Pancreas (tissue), 10 donors: ENCODE results near the gene NLRP1. TPM values are rescaled to one million over a fixed set of nuclear protein-coding genes. Genes with fewer than 3 reads are reported as not detected.

Experiments used
- ATAC-seq, 4 donors: fragments of 200-7000 bp; cut with Tn5 transposase; one replicate each; pipeline versions ENCODE4 v1.8.0 to v1.9.1; 2020; ENCODE audit warnings: mild to moderate bottlenecking in 4 of 4, moderate library complexity in 4 of 4
- DNase-seq, 6 donors: peaks; one replicate each; pipeline ENCODE4 v3.0.0-alpha.2; 2020
- FAIRE-seq: peaks from 2 replicates; lab custom pipeline; 2012; peaks lifted over from hg19 to GRCh38; lab: Jason Lieb, UNC
- H3K27ac ChIP-seq, 4 donors: fragments of 200-600 bp; sonication (generic); 1 replicate in 3 of 4; 2 replicates in 1 of 4; pipeline versions ENCODE4 v1.5.0 to v1.8.0; 2020
- H3K27me3 ChIP-seq, 4 donors: fragments of 200-600 bp; one replicate each; pipeline ENCODE4 v1.8.0; 2021
- H3K36me3 ChIP-seq, 3 donors: fragments of 200-600 bp; sonication (generic) in 1 of 3; one replicate each; pipeline versions ENCODE4 v1.5.0 to v1.8.0; 2020 to 2021
- H3K4me1 ChIP-seq, 3 donors: fragments of 200-600 bp; one replicate each; pipeline ENCODE4 v1.8.0; 2021
- H3K4me3 ChIP-seq, 4 donors: fragments of 200-600 bp; sonication (generic) in 2 of 4; one replicate each; pipeline versions ENCODE4 v1.5.0 to v1.8.0; 2020 to 2021
- H3K9me3 ChIP-seq, 4 donors: fragments of 200-600 bp; one replicate each; pipeline ENCODE4 v1.8.0; 2021
- WGBS, 2 donors: extraction: QIAGEN DNeasy Blood & Tissue Kit; methylation state at CpG; one replicate each; pipeline ENCODE4 v1.1.7; 2013; 5-methylcytosine and 5-hydroxymethylcytosine counted together
- intact Hi-C, 3 donors: fragments of 100-400 bp; cut with DNase I; formaldehyde crosslinking; loops; one replicate each; pipeline versions ENCODE4 v1.11.1 to v1.14.2; 2022
- polyA plus RNA-seq, 2 donors: library from polyadenylated mRNA; stranded (reverse); fragments of 200-250 nt; gene quantifications; one replicate each; pipeline ENCODE4 v1.2.3, GENCODE V29; 2013
- total RNA-seq, 6 donors: library from RNA; stranded (reverse); fragmentation: NEBNext Ultra II Directional in 4 of 6; extraction: Animal tissue kit (Norgen Biotek cat#: 25700) in 4 of 6; gene quantifications; one replicate each; pipeline versions ENCODE4 v1.2.1 to v1.2.4, GENCODE V29; 2021 to 2023
- TF ChIP-seq, protein P1 (sequence below), 4 donors: fragments of 200-600 bp; sonication (generic) in 3 of 4; IDR thresholded peaks; one replicate each; pipeline versions ENCODE4 v1.5.0 to v1.8.0; 2021; ENCODE audit warnings: antibody characterized with exemption in 4 of 4
- donor health status: healthy with polysubstance abuse.
- donor health status: DM: no; HTN: no; CAD: no; lungs with moderate emphysema.
- donor health status: DM: no; HTN: no; CAD: no.
- donor health status: control.
- donor health status: control.
- donor health status: Bipolar disorder and iron deficiency.
- donor health status: DM: yes; HTN: yes; CAD: no.
- donor health status: DM: no; HTN: no; CAD: no.
- donor health status: DM: no; HTN: no; CAD: no.
- donor health status: DM: yes; HTN: yes; CAD: no.

NLRP1 gene
- total and polyA plus RNA-seq, 8 donors: 2.0 to 83.2 (median 11.1) TPM

DNA sequence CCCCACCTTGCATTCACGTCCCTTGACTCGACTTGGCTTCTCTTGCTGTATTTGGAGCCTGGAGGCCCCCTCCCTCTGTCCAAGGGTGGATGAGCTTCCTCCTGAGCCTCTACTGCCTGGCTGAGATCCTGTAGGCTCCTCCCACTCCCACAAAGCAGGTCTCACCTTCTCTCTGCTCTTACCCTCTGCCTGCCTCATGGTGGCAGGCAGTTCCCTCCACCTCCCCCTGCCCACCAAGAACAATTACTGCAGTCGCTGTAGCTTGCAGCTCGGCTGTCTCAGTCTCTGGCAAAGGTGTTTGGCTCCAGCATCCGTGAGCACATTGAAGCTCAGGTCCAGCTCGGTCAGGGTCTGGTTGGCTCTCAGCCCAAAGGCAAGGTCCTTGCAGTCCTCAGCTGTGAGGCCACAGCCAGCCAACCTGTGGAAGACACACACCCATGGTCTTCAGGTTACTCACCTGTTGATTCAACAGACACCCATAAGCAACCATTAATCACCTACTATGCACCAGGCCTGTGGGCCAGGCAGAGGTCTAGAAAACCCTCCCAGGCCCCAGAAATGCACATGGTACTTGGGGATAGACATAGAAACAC lies 42.6 kb downstream of the NLRP1 start:
- no peak for ATAC-seq
- H3K9me3 ChIP-seq: no peaks in the 10 kb centered on the region
- H3K4me1 ChIP-seq: no peaks in the 10 kb centered on the region
- DNase-seq: no peak
- intact Hi-C loops: no loop called here
- H3K27ac ChIP-seq: no peak overlapping the region
- FAIRE-seq: no peak
- TF ChIP-seq, protein P1, sequence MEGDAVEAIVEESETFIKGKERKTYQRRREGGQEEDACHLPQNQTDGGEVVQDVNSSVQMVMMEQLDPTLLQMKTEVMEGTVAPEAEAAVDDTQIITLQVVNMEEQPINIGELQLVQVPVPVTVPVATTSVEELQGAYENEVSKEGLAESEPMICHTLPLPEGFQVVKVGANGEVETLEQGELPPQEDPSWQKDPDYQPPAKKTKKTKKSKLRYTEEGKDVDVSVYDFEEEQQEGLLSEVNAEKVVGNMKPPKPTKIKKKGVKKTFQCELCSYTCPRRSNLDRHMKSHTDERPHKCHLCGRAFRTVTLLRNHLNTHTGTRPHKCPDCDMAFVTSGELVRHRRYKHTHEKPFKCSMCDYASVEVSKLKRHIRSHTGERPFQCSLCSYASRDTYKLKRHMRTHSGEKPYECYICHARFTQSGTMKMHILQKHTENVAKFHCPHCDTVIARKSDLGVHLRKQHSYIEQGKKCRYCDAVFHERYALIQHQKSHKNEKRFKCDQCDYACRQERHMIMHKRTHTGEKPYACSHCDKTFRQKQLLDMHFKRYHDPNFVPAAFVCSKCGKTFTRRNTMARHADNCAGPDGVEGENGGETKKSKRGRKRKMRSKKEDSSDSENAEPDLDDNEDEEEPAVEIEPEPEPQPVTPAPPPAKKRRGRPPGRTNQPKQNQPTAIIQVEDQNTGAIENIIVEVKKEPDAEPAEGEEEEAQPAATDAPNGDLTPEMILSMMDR (IDR thresholded peaks at IDR 0.05): no peak
- H3K4me3 ChIP-seq: no peak overlapping the region
- no peaks in the 10 kb centered on the region for H3K27me3 ChIP-seq
- no peaks in the 10 kb centered on the region for H3K36me3 ChIP-seq
- 24 to 30% methylated on average over 6 of the region's 6 CpGs for WGBS, 2 donors

DNA sequence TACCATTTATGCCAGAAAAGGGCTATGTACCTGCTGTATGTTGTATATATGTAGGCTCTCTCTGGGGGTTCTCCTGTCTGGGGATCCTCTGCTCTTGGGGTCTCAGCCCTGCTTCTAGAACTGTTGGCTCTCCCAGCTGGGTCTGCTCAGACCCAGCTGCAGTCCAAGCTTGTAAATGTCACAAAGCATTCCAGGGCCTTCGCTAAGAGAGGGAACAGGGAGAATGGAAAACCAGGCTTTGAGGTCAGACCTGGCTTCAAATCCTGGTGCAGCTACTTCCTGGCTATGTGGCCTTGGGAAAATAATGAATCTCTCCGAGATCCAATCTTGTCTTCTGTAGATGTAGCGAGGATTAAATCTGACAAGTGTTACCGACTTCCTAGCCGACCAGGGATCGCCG lies 44.0 kb downstream of the NLRP1 start:
- ATAC-seq (no peak), FAIRE-seq (no peak), DNase-seq (no peak)
- no peaks in the 10 kb centered on the region for H3K27me3 ChIP-seq
- TF ChIP-seq, protein P1 (IDR thresholded peaks at IDR 0.05): no peak
- intact Hi-C loops: no loop called here
- WGBS, 2 donors: 74 to 82% methylated on average over 7 of the region's 7 CpGs
- H3K36me3 ChIP-seq: no peaks in the 10 kb centered on the region
- H3K4me3 ChIP-seq: no peak overlapping the region
- no peak overlapping the region for H3K27ac ChIP-seq
- no peaks in the 10 kb centered on the region for H3K9me3 ChIP-seq
- H3K4me1 ChIP-seq: no peaks in the 10 kb centered on the region

DNA sequence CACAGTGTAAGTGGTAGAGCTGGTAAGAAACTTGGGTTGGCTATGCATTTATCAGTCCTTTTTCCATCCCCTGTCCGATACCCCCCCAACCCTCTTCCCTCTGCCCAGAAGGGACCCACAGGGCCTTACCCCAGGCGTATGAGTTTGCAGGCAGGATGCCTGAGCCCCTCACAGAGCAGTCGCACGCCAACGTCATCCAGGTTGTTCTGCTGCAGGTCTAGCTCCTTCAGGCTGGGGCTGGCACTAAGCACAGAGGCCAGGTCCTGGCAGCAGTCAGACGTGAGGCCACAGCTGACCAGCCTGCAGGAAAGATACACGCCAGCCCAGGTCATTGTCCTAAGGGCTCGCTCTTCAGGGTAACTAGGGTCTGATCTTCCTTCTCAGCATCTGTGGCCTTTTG lies 45.0 kb downstream of the NLRP1 start:
- no peak for FAIRE-seq
- TF ChIP-seq, protein P1 (IDR thresholded peaks at IDR 0.05): no peak
- intact Hi-C loops: no loop called here
- no peaks in the 10 kb centered on the region for H3K4me1 ChIP-seq
- H3K4me3 ChIP-seq: no peak overlapping the region
- no peaks in the 10 kb centered on the region for H3K27me3 ChIP-seq
- no peaks in the 10 kb centered on the region for H3K9me3 ChIP-seq
- no peak for DNase-seq
- H3K36me3 ChIP-seq: no peaks in the 10 kb centered on the region
- no peak for ATAC-seq
- no peak overlapping the region for H3K27ac ChIP-seq
- 76 to 85% methylated on average over 8 of the region's 8 CpGs for WGBS, 2 donors

DNA sequence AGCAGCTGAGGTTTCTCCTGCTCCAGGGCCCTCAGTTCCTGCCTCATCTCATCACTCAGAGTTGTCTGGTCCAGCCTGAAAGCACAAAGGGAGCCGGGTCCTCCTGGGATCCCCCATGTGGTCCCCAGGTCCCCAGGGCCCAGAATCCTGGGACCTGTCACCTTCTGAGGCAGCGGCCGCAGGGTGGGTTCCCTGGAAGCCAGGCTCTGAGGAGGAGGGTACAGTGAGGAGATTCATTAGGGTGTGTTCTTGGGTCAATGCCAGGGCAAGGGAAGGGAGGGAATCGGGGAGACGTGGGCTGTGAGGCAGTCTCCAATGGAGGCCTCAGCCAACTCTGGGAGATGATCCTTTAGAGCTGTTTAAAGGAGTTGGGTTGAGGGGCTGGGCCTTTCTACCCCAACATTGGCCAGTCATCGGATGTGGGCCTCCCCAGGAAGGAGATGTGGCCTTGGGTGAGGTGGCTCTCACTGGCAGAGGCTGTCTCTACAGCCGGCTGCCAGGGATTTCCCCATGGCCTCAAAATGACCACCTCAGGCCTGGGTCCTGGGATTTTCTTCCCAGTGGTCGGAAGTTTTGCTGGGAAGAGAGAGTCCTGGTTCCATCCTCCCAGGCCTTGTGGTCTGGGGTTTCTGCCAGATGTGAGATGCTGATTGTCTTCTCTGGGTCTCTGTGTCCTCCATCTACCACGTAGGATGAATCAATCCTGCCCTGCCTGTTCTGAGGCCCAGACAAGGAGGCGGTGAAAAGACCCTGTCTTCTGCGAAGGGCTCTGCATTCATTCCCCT lies 47.3 kb downstream of the NLRP1 start:
- intact Hi-C loops: no loop called here
- ATAC-seq (peak in 1 of 4 donors; percentile 38), FAIRE-seq (no peak), DNase-seq (no peak)
- 67 to 77% methylated on average over 11 of the region's 11 CpGs for WGBS, 2 donors
- Histone ChIP-seq H3K4me1 (no peaks in the 10 kb centered on the region), H3K4me3 (no peak overlapping the region), H3K27ac (no peak overlapping the region), H3K27me3 (no peaks in the 10 kb centered on the region), H3K9me3 (no peaks in the 10 kb centered on the region), H3K36me3 (no peaks in the 10 kb centered on the region)
- TF ChIP-seq, protein P1 (IDR thresholded peaks at IDR 0.05): no peak

DNA sequence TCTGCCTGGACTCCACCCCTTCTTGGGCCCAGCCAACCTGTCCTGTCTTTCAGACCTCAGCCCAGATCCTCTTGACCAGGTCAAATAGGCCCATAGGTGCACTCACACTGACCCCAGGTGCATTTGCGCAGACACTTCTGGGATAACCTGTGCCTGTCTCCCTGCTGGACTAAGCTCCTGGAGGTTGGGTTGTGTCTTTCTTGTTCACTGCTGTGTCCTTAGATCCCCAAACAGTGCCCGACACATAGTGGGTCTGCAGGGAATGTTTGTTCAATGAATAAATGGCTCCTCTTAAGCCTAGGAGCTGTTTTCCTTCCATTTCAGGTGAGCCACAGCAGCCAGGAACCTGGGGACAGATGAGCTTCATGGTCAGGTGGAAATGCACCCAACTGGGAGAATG lies 48.9 kb downstream of the NLRP1 start:
- H3K4me3 ChIP-seq: no peak overlapping the region
- no peaks in the 10 kb centered on the region for H3K4me1 ChIP-seq
- no peaks in the 10 kb centered on the region for H3K9me3 ChIP-seq
- WGBS, 2 donors: 63 to 69% methylated on average over 2 of the region's 2 CpGs
- intact Hi-C loops: no loop called here
- TF ChIP-seq, protein P1 (IDR thresholded peaks at IDR 0.05): no peak
- DNase-seq (no peak), FAIRE-seq (no peak), ATAC-seq (no peak)
- no peaks in the 10 kb centered on the region for H3K27me3 ChIP-seq
- no peaks in the 10 kb centered on the region for H3K36me3 ChIP-seq
- no peak overlapping the region for H3K27ac ChIP-seq
